GM06990 (cell line): ENCODE results near the gene CEP89.

Source experiments
- DNase-seq: peaks from one replicate; pipeline ENCODE4 v3.0.0-alpha.2; 2011; ENCODE audit not compliant: insufficient read length; ENCODE audit errors: extremely low read depth
- H3K27me3 ChIP-seq: replicated peaks from 2 replicates; pipeline ENCODE4 v1.6.0; 2011; ENCODE audit warnings: low read length; ENCODE audit not compliant: control insufficient read depth, insufficient read depth
- H3K36me3 ChIP-seq: 2 replicates; pipeline ENCODE4 v1.5.1; 2011; ENCODE audit warnings: low read length; ENCODE audit not compliant: control insufficient read depth, insufficient read depth
- H3K4me3 ChIP-seq: replicated peaks from 2 replicates; pipeline ENCODE4 v1.5.1; 2011; ENCODE audit warnings: low read depth, mild to moderate bottlenecking, control low read depth, low read length
- TF ChIP-seq, protein P1 (sequence below): IDR thresholded peaks from 2 replicates; pipeline ENCODE4 v1.5.1; 2011; ENCODE audit warnings: low read length, control low read depth, mild to moderate bottlenecking, inconsistent platforms; ENCODE audit not compliant: insufficient read depth, poor library complexity, severe bottlenecking

Gene CEP89

DNA sequence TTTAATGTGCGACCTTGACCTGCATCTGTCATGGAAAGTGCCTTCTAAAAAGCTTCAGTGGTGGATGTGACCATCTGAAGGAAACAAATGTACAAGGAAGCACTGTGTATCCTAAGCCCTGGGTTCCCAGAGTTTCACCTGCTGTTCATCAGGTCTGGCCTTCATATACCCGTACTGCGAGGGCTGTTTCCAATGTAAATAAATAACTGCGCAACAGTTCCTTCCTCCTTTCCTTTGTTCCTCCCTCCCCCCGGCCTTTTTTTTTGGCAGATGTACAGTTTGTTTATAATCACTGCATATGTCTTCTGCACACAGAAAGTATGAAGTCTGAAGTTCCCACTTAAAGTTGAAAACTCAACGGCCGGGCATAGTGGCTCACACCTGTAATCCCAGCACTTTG is 5.5 kb upstream of the CEP89 start:
- H3K36me3 ChIP-seq, result peaks cover 4% of the 10 kb centered on the region
- TF ChIP-seq, protein P1, sequence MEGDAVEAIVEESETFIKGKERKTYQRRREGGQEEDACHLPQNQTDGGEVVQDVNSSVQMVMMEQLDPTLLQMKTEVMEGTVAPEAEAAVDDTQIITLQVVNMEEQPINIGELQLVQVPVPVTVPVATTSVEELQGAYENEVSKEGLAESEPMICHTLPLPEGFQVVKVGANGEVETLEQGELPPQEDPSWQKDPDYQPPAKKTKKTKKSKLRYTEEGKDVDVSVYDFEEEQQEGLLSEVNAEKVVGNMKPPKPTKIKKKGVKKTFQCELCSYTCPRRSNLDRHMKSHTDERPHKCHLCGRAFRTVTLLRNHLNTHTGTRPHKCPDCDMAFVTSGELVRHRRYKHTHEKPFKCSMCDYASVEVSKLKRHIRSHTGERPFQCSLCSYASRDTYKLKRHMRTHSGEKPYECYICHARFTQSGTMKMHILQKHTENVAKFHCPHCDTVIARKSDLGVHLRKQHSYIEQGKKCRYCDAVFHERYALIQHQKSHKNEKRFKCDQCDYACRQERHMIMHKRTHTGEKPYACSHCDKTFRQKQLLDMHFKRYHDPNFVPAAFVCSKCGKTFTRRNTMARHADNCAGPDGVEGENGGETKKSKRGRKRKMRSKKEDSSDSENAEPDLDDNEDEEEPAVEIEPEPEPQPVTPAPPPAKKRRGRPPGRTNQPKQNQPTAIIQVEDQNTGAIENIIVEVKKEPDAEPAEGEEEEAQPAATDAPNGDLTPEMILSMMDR, result no peak
- H3K27me3 ChIP-seq, result no peaks in the 10 kb centered on the region
- H3K4me3 ChIP-seq, result no peak overlapping the region
- DNase-seq, result no peak

DNA sequence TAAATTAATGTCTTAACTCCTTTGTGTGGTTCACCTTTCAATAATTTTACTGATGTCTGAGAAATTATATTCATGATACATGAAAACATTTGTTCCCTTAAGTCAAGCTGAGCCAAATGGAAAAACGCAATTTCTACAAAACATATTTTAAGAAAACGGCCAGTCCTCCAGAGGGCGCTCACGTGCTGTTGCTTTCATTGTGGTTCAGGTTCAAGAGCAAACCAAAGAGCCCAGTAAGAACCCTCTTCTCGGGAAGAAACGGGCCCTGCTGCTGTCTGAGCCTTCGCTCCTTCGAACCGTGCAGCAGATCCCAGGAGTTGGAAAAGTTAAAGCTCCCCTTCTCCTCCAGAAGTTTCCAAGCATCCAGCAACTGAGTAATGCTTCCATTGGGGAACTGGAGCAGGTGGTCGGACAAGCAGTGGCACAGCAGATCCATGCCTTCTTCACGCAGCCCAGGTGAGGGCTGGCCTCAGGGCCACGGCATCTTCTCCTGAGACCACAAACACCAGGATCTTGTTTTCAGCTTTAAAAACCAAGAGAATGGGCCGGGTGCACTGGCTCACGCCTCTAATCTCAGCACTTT is 4.6 kb upstream of the CEP89 start:
- Histone ChIP-seq H3K36me3 (peaks cover 4% of the 10 kb centered on the region), H3K4me3 (no peak overlapping the region), H3K27me3 (no peaks in the 10 kb centered on the region)
- no peak for DNase-seq
- TF ChIP-seq, protein P1, result peak; percentile 74

DNA sequence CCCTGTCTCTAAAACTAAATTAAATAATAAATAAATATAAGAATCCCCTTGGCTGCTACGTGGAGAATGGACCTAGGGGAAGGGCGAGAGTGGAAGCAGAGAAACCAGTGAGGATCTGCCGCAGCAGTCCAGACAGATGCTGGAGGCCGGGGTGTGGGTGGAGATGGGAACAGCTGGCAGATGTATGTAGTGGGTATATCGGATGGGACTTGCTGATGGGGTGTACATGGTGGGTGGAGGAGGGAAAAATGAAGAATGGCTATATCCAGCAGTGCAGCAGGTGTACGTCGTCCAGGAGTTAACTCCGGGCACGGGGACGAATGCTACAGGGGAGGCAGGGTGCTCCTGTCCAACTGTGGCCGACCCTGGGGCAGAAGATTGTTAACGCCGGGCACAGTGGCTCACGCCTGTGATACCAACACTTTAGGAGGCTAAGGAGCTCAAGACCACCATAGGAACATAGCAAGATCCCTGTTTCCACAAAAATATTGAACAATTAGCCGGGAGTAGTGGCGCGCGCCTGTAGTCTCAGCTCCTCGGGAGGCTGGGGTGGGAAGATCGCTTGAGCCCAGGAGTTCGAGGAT is 654 bp downstream of the CEP89 start:
- TF ChIP-seq, protein P1, result no peak
- H3K4me3 ChIP-seq, result peak overlapping the region; percentile 87
- no peaks in the 10 kb centered on the region for H3K27me3 ChIP-seq
- H3K36me3 ChIP-seq, result peaks cover 2% of the 10 kb centered on the region
- no peak for DNase-seq

DNA sequence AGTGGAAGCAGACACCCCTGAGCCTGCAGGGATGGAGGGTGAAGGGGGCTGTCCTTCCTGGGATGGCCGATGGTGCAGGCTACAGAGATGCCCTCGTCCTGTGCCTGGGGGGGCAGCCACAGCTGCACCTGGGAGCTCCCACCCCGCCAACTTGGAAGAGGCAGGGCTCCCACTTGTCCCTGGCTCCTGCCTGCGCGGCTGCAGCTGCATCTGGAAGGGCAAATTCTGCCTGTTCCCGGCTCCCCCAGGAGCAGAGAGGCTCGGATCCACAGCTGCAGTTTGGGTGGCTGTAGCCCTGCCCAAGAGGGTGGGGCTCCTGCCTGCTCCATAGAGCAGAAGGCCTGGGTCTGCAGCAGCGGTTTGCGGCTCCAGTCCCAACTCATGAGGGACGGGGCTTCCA is 2.2 kb downstream of the CEP89 start:
- no peaks in the 10 kb centered on the region for H3K27me3 ChIP-seq
- H3K4me3 ChIP-seq, result no peak overlapping the region
- DNase-seq, result no peak
- H3K36me3 ChIP-seq, result peaks cover 2% of the 10 kb centered on the region
- TF ChIP-seq, protein P1, result no peak

DNA sequence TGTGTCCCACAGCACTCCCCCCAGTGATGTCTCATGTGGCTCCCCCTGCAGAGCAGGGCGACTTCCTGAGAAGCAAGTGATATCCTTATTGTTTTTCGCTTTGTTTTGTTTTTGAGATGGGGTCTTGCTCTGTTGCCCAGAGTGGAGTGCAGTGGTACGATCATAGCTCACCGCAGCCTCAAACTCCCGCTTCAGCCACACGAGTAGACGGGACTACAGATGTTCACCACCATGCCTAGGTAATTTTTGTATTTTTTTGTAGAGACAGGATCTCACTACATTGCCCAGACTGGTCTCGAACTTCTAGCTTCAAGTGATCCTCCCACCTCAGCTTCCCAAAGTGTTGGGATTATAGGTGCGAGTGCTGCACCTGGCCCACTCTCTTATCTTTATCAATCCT is 5.0 kb downstream of the CEP89 start:
- Histone ChIP-seq H3K4me3 (no peak overlapping the region), H3K36me3 (peaks cover 2% of the 10 kb centered on the region), H3K27me3 (no peaks in the 10 kb centered on the region)
- TF ChIP-seq, protein P1, result no peak
- DNase-seq, result no peak
